Mesendoderm (in vitro differentiated cells): ENCODE results near the gene GPR6.

Experiments used
- DNase-seq: peaks from one replicate; pipeline ENCODE4 v3.0.0; 2013
- H2AK5ac ChIP-seq: 2 replicates; pipeline ENCODE4 v1.6.1; 2013; ENCODE audit warnings: low read length, inconsistent platforms
- H2BK120ac ChIP-seq: 2 replicates; pipeline ENCODE4 v1.6.1; 2013; ENCODE audit warnings: low read depth, mild to moderate bottlenecking, low read length, moderate library complexity, mixed read lengths
- H2BK15ac ChIP-seq: replicated peaks from 2 replicates; pipeline ENCODE4 v1.6.1; 2013; ENCODE audit warnings: low read depth, mild to moderate bottlenecking, moderate library complexity
- H2BK5ac ChIP-seq: 2 replicates; pipeline ENCODE4 v1.6.1; 2013; ENCODE audit warnings: low read length, inconsistent platforms
- H3K18ac ChIP-seq: 2 replicates; pipeline ENCODE4 v1.6.1; 2013; ENCODE audit warnings: mild to moderate bottlenecking, low read length, mixed read lengths
- H3K23ac ChIP-seq: one replicate; pipeline ENCODE4 v1.6.1; 2013; ENCODE audit warnings: low read length
- H3K27ac ChIP-seq: 2 replicates; pipeline ENCODE4 v1.5.1; 2013; ENCODE audit warnings: low read depth, mild to moderate bottlenecking, inconsistent platforms, low read length, moderate library complexity
- H3K27me3 ChIP-seq: 2 replicates; pipeline ENCODE4 v1.6.1; 2013; ENCODE audit warnings: low read length, control low read depth, mild to moderate bottlenecking, inconsistent platforms; ENCODE audit not compliant: insufficient read depth, poor library complexity
- H3K36me3 ChIP-seq: 2 replicates; pipeline ENCODE4 v1.6.1; 2013; ENCODE audit warnings: low read length, inconsistent platforms; ENCODE audit not compliant: control insufficient read depth, insufficient read depth
- H3K4ac ChIP-seq: one replicate; pipeline ENCODE4 v1.6.1; 2013; ENCODE audit warnings: low read depth, mild to moderate bottlenecking, low read length, moderate library complexity
- H3K4me1 ChIP-seq: 2 replicates; pipeline ENCODE4 v1.6.1; 2013; ENCODE audit warnings: low read depth, low read length, inconsistent platforms; ENCODE audit not compliant: control insufficient read depth
- H3K4me2 ChIP-seq: 2 replicates; pipeline ENCODE4 v1.6.1; 2013; ENCODE audit warnings: low read length
- H3K4me3 ChIP-seq: 2 replicates; pipeline ENCODE4 v1.5.1; 2013; ENCODE audit warnings: mild to moderate bottlenecking, low read length
- H3K56ac ChIP-seq: one replicate; pipeline ENCODE4 v1.6.1; 2013; ENCODE audit warnings: low read length
- H3K79me1 ChIP-seq: 2 replicates; pipeline ENCODE4 v1.6.1; 2013; ENCODE audit warnings: low read length, inconsistent platforms
- H3K79me2 ChIP-seq: 2 replicates; pipeline ENCODE4 v1.6.1; 2013; ENCODE audit warnings: mild to moderate bottlenecking, low read length; ENCODE audit not compliant: control insufficient read depth, insufficient read depth
- H3K9ac ChIP-seq: 2 replicates; pipeline ENCODE4 v1.6.1; 2013; ENCODE audit warnings: low read length, inconsistent platforms
- H4K5ac ChIP-seq: one replicate; pipeline ENCODE4 v1.6.1; 2013; ENCODE audit warnings: low read length
- H4K8ac ChIP-seq: one replicate; pipeline ENCODE4 v1.6.1; 2013; ENCODE audit warnings: low read depth, mild to moderate bottlenecking, control low read depth, low read length, moderate library complexity
- WGBS: extraction: QIAGEN DNeasy Blood & Tissue Kit; methylation state at CpG from one replicate; pipeline ENCODE4 v1.1.7; 2013; ENCODE audit warnings: low lambda C conversion rate, missing lambda C conversion rate; ENCODE audit not compliant: insufficient coverage; ENCODE audit errors: extremely low coverage; 5-methylcytosine and 5-hydroxymethylcytosine counted together

The GPR6 gene

DNA sequence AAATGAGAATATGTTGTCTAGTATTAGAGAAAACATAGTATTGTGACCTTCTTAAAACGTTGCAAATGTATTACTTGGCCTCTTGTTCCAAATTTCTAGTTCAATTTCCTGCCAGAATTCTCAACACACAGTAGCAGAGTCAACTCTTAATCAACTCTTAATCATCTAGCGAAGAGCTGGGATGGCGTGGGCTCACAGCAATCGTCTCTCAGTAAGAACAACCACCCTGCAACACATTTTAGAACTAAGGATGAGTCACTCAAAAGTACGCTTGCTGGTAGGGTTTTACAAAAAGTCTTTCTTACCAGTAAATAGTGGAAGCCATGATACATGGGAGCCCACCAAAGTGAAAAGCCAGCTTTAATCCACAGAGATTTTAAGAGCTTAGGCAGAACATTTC, 24.6 kb downstream of the GPR6 start:
- H2BK5ac ChIP-seq = no peak overlapping the region
- no peaks in the 10 kb centered on the region for H3K79me2 ChIP-seq
- no peak overlapping the region for H3K56ac ChIP-seq
- no peak overlapping the region for H3K4me2 ChIP-seq
- H2BK120ac ChIP-seq = no peak overlapping the region
- H4K8ac ChIP-seq = no peak overlapping the region
- WGBS = 100% methylated on average over 1 of the region's 5 CpGs
- H2AK5ac ChIP-seq = no peak overlapping the region
- no peaks in the 10 kb centered on the region for H3K36me3 ChIP-seq
- no peak overlapping the region for H2BK15ac ChIP-seq
- no peak overlapping the region for H3K9ac ChIP-seq
- H3K4me1 ChIP-seq = no peaks in the 10 kb centered on the region
- no peaks in the 10 kb centered on the region for H3K27me3 ChIP-seq
- DNase-seq = no peak
- no peak overlapping the region for H3K27ac ChIP-seq
- no peak overlapping the region for H3K18ac ChIP-seq
- no peak overlapping the region for H3K4me3 ChIP-seq
- no peaks in the 10 kb centered on the region for H3K79me1 ChIP-seq
- H3K4ac ChIP-seq = no peak overlapping the region
- no peak overlapping the region for H4K5ac ChIP-seq
- no peak overlapping the region for H3K23ac ChIP-seq

DNA sequence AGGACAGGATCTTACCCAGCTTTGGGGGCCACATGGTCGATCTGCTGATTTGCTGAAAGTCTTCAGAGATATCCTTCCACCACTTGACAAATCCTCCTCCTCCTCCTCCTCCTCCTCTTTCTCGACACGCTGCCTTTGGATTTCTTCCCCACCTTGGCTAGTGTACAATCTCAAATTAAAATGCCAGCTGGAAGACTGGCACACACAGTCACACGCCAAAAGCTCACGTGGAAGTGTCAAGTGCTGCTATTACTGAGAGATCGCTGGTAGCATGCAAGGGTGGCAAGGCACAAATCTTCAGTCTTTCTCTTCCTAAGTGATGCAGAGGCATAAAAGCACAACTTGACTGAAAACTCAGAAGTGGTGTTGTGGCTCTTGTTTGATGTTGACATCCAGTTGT, 35.3 kb downstream of the GPR6 start:
- H2BK120ac ChIP-seq = no peak overlapping the region
- DNase-seq = no peak
- no peak overlapping the region for H3K23ac ChIP-seq
- H3K4ac ChIP-seq = no peak overlapping the region
- H3K27ac ChIP-seq = no peak overlapping the region
- no peaks in the 10 kb centered on the region for H3K79me2 ChIP-seq
- H3K27me3 ChIP-seq = no peaks in the 10 kb centered on the region
- no peak overlapping the region for H3K4me2 ChIP-seq
- H4K8ac ChIP-seq = no peak overlapping the region
- WGBS = no CpG with 5 or more reads among the region's 6 CpGs
- H3K9ac ChIP-seq = no peak overlapping the region
- H4K5ac ChIP-seq = no peak overlapping the region
- H3K56ac ChIP-seq = no peak overlapping the region
- no peak overlapping the region for H3K4me3 ChIP-seq
- H2BK15ac ChIP-seq = no peak overlapping the region
- H2AK5ac ChIP-seq = no peak overlapping the region
- no peaks in the 10 kb centered on the region for H3K4me1 ChIP-seq
- H3K36me3 ChIP-seq = no peaks in the 10 kb centered on the region
- H2BK5ac ChIP-seq = no peak overlapping the region
- H3K18ac ChIP-seq = no peak overlapping the region
- H3K79me1 ChIP-seq = no peaks in the 10 kb centered on the region

GRCh38 chr6:110015206-110015605, 37.1 kb downstream of the GPR6 start:
- Histone ChIP-seq H3K36me3 (no peaks in the 10 kb centered on the region), H3K4me2 (no peak overlapping the region), H2BK120ac (no peak overlapping the region), H3K79me1 (no peaks in the 10 kb centered on the region), H3K27ac (no peak overlapping the region), H3K4me1 (no peaks in the 10 kb centered on the region), H3K56ac (no peak overlapping the region), H2AK5ac (no peak overlapping the region), H3K4ac (no peak overlapping the region), H3K4me3 (no peak overlapping the region), H3K18ac (no peak overlapping the region), H2BK15ac (no peak overlapping the region), H4K5ac (no peak overlapping the region), H3K9ac (no peak overlapping the region), H3K79me2 (no peaks in the 10 kb centered on the region), H3K23ac (no peak overlapping the region), H2BK5ac (no peak overlapping the region), H4K8ac (no peak overlapping the region), H3K27me3 (no peaks in the 10 kb centered on the region)
- DNase-seq = no peak
- no CpG with 5 or more reads among the region's 9 CpGs for WGBS

DNA sequence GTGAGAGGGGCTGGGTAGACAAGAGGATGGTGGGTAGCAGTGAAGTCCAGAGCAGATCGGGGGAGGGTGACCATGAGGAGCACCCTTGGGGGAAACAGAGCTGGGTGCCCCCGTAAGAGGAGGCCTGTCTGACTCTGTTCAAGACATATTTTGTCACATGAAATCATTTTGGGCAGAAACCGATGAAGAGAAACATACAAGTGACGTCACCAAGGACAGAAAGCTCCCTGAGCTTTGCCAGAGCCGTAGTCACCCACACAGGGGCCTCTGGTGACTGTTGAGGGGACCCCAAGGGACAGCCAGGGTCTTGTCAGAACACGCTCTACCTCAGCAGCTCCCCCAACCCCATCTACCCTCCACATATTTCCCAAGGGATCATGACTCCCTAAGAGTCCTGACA, 39.2 kb downstream of the GPR6 start:
- H3K9ac ChIP-seq = no peak overlapping the region
- no peak overlapping the region for H2BK120ac ChIP-seq
- H2AK5ac ChIP-seq = no peak overlapping the region
- H3K79me2 ChIP-seq = no peaks in the 10 kb centered on the region
- no peak overlapping the region for H3K18ac ChIP-seq
- no peak for DNase-seq
- no peak overlapping the region for H3K4me2 ChIP-seq
- H3K27ac ChIP-seq = no peak overlapping the region
- H3K23ac ChIP-seq = no peak overlapping the region
- H3K56ac ChIP-seq = no peak overlapping the region
- no peak overlapping the region for H4K5ac ChIP-seq
- no peaks in the 10 kb centered on the region for H3K36me3 ChIP-seq
- H2BK5ac ChIP-seq = no peak overlapping the region
- H3K27me3 ChIP-seq = no peaks in the 10 kb centered on the region
- no peak overlapping the region for H3K4me3 ChIP-seq
- WGBS = no CpG with 5 or more reads among the region's 6 CpGs
- no peaks in the 10 kb centered on the region for H3K79me1 ChIP-seq
- H4K8ac ChIP-seq = no peak overlapping the region
- H3K4ac ChIP-seq = no peak overlapping the region
- H2BK15ac ChIP-seq = no peak overlapping the region
- H3K4me1 ChIP-seq = no peaks in the 10 kb centered on the region

- no peak overlapping the region for H4K8ac ChIP-seq
- H3K36me3 ChIP-seq = no peaks in the 10 kb centered on the region
- H2BK5ac ChIP-seq = no peak overlapping the region
- DNase-seq = no peak
- H4K5ac ChIP-seq = no peak overlapping the region
- H3K23ac ChIP-seq = no peak overlapping the region
- H3K9ac ChIP-seq = no peak overlapping the region
- H3K4me2 ChIP-seq = no peak overlapping the region
- H3K4me3 ChIP-seq = no peak overlapping the region
- no peaks in the 10 kb centered on the region for H3K4me1 ChIP-seq
- WGBS = no CpG with 5 or more reads among the region's 7 CpGs
- no peaks in the 10 kb centered on the region for H3K79me1 ChIP-seq
- H2BK120ac ChIP-seq = no peak overlapping the region
- H3K18ac ChIP-seq = no peak overlapping the region
- H3K4ac ChIP-seq = no peak overlapping the region
- no peak overlapping the region for H2AK5ac ChIP-seq
- no peak overlapping the region for H2BK15ac ChIP-seq
- no peaks in the 10 kb centered on the region for H3K27me3 ChIP-seq
- no peak overlapping the region for H3K27ac ChIP-seq
- no peak overlapping the region for H3K56ac ChIP-seq
- H3K79me2 ChIP-seq = no peaks in the 10 kb centered on the region
Observed at GRCh38 chr6:110017946-110018345, 39.8 kb downstream of the GPR6 start.

GRCh38 chr6:110018486-110018885, 40.4 kb downstream of the GPR6 start:
- Histone ChIP-seq H3K4me1 (no peaks in the 10 kb centered on the region), H3K36me3 (no peaks in the 10 kb centered on the region), H2BK15ac (no peak overlapping the region), H3K23ac (no peak overlapping the region), H2BK120ac (no peak overlapping the region), H3K18ac (no peak overlapping the region), H4K5ac (no peak overlapping the region), H4K8ac (no peak overlapping the region), H3K79me1 (no peaks in the 10 kb centered on the region), H3K4me2 (no peak overlapping the region), H3K27me3 (no peaks in the 10 kb centered on the region), H3K4ac (no peak overlapping the region), H3K9ac (no peak overlapping the region), H2AK5ac (no peak overlapping the region), H3K56ac (no peak overlapping the region), H3K4me3 (no peak overlapping the region), H2BK5ac (no peak overlapping the region), H3K27ac (no peak overlapping the region), H3K79me2 (no peaks in the 10 kb centered on the region)
- DNase-seq = no peak
- no CpG with 5 or more reads among the region's 5 CpGs for WGBS
